ENCODE results near the gene EXOC7.

DNA sequence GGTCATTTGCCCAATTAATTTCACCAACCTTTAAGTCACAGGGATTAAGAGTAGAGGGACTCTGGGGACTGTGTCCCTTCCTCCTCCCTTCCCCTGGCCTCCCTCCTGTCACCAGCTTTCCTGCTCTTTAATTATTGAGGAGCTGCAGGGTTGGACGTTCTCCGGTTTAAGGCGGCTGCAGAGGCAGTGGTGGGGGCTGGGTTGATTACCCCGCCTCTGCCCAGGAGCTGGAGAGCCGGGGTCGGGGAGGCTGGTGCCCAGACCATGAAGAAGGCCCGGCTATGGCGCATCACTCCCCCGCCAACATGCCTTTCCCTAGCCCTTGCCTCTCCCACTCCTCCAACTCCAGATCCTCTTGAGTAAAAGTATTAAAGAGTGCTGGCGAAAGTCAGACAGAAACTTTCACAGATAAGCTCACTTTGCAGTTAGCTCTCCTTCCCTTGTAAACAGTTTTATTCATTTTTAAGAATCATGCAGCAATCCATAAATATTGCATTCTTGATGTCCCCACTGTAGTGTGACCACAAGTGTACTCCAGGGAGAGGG is 38.5 kb upstream of the EXOC7 start:
- TF ChIP-seq, protein P1, sequence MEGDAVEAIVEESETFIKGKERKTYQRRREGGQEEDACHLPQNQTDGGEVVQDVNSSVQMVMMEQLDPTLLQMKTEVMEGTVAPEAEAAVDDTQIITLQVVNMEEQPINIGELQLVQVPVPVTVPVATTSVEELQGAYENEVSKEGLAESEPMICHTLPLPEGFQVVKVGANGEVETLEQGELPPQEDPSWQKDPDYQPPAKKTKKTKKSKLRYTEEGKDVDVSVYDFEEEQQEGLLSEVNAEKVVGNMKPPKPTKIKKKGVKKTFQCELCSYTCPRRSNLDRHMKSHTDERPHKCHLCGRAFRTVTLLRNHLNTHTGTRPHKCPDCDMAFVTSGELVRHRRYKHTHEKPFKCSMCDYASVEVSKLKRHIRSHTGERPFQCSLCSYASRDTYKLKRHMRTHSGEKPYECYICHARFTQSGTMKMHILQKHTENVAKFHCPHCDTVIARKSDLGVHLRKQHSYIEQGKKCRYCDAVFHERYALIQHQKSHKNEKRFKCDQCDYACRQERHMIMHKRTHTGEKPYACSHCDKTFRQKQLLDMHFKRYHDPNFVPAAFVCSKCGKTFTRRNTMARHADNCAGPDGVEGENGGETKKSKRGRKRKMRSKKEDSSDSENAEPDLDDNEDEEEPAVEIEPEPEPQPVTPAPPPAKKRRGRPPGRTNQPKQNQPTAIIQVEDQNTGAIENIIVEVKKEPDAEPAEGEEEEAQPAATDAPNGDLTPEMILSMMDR (conservative IDR thresholded peaks at IDR 0.05 in 1 of 2, IDR thresholded peaks at IDR 0.05 in 1 of 2; ENCODE audit: extremely low read depth in 1 of 2, insufficient read depth in 1 of 2, low read depth in 1 of 2, low read length in 2 of 2) = no peak
- TF ChIP-seq EZH2 (IDR thresholded peaks at IDR 0.05; ENCODE audit: borderline replicate concordance, low read length) = no peak
